GM10266 (cell line): ENCODE measurements around the gene EIF4E2.
"Not testable (repeated sequence)": the region's sequence is repeated elsewhere in the genome, so short reads cannot be mapped to it uniquely, and the experiment has no call there.

Experiments used
- DNase-seq: peaks from one replicate; pipeline ENCODE4 v3.0.0; 2012; ENCODE audit errors: extremely low spot score
- TF ChIP-seq, protein P1 (sequence below): IDR thresholded peaks from 2 replicates; pipeline ENCODE4 v1.5.1; 2012; ENCODE audit warnings: mild to moderate bottlenecking, low read depth; ENCODE audit not compliant: control insufficient read depth, insufficient read depth; ENCODE audit errors: missing control alignments

The EIF4E2 gene

DNA sequence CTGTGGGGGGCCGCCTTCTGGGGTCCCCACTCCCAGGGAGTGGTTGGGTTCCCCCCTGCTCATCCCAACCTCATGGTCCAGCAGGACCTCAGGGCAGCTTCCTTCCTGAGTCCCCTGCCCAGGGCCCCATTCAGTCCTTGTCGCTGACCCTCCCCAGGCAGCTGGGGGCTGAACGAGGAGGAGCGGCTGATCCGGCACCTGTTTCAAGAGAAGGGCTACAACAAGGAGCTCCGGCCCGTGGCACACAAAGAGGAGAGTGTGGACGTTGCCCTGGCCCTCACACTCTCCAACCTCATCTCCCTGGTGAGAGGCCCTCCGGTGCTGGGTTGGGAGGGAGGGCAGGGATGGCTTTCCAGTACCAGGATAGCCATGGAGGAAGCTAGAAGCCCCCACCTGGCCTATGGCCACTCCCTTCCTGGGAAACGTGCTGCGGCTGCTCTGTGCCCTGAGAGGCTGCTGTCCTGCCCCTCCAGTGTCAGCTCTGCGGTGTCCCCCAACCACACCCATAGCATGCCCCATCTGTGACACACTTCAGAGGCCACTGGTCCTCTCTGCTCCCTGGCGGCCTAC, 24.0 kb upstream of the EIF4E2 start:
- TF ChIP-seq, protein P1, sequence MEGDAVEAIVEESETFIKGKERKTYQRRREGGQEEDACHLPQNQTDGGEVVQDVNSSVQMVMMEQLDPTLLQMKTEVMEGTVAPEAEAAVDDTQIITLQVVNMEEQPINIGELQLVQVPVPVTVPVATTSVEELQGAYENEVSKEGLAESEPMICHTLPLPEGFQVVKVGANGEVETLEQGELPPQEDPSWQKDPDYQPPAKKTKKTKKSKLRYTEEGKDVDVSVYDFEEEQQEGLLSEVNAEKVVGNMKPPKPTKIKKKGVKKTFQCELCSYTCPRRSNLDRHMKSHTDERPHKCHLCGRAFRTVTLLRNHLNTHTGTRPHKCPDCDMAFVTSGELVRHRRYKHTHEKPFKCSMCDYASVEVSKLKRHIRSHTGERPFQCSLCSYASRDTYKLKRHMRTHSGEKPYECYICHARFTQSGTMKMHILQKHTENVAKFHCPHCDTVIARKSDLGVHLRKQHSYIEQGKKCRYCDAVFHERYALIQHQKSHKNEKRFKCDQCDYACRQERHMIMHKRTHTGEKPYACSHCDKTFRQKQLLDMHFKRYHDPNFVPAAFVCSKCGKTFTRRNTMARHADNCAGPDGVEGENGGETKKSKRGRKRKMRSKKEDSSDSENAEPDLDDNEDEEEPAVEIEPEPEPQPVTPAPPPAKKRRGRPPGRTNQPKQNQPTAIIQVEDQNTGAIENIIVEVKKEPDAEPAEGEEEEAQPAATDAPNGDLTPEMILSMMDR: no peak
- no peak for DNase-seq

GRCh38 chr2:232527905-232528470, 22.5 kb upstream of the EIF4E2 start:
- DNase-seq: no peak
- TF ChIP-seq, protein P1: no peak

GRCh38 chr2:232528746-232529460, 21.6 kb upstream of the EIF4E2 start:
- TF ChIP-seq, protein P1: no peak
- no peak for DNase-seq

DNA sequence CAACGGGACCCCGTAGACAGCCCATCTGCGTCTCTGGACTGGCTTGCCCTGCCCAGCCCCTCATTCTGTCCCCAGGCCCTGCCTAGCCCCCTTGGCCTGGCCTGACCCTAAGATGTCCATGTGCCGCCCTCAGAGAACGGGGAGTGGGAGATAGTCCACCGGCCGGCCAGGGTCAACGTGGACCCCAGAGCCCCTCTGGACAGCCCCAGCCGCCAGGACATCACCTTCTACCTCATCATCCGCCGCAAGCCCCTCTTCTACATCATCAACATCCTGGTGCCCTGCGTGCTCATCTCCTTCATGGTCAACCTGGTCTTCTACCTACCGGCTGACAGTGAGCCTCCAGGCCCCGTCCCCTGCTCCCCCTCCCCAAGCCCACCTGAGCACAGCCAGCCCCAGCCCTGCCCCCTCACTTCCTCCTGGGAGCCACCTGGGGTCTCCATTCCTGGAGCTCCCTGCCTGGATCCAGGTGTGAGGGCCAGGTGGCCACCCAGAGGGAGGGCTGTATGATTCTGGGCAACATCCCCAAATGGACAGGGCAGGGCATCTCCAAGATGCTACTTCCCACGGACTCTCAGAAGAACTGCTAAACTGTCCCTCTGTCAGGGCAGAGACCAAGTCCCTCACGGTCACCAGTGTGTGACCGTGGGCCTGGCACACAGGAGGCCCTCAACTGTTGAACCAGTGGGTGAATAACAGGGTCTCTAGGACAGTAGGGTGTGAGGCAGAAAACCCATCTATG, 20.5 kb upstream of the EIF4E2 start:
- DNase-seq: no peak
- TF ChIP-seq, protein P1: no peak

DNA sequence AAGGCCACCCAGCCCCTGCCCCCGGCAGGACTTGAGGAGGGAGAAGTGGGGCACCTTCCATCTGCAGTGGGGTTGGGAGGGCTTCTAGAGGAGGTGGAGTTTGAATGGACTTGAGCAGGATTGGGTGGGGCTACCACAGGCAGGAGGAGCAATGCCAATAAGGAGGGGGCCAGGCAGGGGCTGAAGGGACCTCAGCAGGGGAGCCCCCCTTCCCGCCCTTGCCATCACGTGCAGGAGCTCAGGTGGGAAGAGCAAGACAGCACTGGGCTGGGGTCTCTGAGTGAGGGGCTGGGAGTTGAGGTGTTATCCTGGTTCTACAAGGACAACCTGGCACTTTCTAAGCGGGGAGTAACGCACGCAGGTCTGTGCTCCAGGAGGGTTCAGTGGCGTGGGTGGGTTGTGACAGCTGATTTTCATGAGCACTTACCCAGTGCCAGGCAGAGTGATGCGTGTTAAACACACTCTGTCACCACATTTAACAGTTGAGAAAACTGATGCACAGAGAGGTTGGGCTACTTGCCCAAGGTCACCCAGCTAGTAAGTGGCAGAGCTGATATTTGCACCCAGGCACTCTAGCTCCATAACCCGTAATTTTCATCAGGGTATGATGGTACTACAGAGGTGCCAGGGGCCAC, 19.7 kb upstream of the EIF4E2 start:
- TF ChIP-seq, protein P1: no peak
- DNase-seq: no peak

DNA sequence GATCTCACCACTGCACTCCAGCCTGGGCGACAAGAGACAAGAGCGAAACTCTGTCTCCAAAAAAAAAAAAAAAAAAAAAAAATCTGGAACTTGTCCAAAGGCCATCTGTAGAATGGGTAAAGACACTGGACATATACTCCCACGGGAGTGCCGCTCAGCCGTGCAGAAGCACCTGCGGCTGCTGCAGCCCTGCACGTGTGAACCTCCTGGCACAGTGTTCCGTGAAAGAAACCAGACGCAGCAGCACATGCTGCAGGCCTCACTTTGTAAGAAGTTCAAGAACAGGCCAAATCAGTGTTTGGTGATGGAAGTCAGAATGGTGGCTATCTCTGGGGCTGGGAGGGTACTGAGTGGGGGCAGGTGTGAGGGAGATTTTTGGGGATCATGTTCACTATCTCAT, 18.1 kb upstream of the EIF4E2 start:
- DNase-seq: no peak
- TF ChIP-seq, protein P1: no peak

DNA sequence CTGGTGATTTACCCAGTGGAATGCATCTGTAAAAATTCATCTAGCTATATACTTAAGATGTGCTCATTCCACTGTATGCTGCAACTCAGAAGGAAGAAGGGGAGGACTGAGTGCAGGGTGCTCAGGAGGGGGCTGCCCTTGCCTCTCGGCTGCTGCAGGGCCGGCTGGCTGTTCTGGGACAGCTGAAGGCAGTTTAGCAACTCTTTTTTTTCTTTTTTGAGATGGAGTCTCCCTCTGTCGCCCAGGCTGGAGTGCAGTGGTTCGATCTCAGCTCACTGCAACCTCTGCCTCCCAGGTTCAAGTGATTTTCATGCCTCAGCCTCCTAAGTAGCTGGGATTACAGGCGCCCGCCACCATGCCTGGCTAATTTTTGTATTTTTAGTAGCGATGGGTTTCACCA, 17.7 kb upstream of the EIF4E2 start:
- DNase-seq: not testable (repeated sequence)
